ENCODE data around the gene SPAG5. TPM values are rescaled to one million over a fixed set of nuclear protein-coding genes. Genes with fewer than 3 reads are reported as not detected.

The SPAG5 gene, protein sequence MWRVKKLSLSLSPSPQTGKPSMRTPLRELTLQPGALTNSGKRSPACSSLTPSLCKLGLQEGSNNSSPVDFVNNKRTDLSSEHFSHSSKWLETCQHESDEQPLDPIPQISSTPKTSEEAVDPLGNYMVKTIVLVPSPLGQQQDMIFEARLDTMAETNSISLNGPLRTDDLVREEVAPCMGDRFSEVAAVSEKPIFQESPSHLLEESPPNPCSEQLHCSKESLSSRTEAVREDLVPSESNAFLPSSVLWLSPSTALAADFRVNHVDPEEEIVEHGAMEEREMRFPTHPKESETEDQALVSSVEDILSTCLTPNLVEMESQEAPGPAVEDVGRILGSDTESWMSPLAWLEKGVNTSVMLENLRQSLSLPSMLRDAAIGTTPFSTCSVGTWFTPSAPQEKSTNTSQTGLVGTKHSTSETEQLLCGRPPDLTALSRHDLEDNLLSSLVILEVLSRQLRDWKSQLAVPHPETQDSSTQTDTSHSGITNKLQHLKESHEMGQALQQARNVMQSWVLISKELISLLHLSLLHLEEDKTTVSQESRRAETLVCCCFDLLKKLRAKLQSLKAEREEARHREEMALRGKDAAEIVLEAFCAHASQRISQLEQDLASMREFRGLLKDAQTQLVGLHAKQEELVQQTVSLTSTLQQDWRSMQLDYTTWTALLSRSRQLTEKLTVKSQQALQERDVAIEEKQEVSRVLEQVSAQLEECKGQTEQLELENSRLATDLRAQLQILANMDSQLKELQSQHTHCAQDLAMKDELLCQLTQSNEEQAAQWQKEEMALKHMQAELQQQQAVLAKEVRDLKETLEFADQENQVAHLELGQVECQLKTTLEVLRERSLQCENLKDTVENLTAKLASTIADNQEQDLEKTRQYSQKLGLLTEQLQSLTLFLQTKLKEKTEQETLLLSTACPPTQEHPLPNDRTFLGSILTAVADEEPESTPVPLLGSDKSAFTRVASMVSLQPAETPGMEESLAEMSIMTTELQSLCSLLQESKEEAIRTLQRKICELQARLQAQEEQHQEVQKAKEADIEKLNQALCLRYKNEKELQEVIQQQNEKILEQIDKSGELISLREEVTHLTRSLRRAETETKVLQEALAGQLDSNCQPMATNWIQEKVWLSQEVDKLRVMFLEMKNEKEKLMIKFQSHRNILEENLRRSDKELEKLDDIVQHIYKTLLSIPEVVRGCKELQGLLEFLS
- 84.1 and 90.9 TPM in 2 replicates for total RNA-seq (2014; rRNA removed; shearing (Covaris generic))

DNA sequence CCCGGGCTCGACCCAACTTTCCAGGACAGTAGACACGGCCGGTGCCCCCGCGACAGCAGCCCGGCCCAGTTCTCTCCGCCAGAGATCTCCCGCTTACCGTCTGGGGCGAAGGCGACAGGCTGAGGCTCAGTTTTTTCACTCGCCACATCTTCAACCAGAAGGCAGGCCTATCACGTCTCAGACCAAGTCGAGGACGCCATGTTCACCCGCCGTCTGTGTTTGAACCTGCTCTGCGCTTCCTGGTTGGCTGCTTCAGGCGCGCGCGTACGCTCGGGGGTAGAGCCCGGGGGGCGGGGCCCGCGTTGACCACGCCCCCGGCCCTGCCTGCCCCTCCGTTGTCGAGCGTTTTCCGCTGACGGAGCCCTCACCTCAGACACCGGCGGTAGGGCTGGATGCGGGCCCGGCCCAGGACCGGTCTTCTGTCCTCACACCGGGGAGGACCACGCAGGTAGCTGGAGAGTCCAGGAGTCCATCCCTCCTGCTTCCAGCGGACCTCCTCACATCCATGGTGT, at the start of gene SPAG5:
TSS of gene SPAG5 (minus strand) at position 227 of the 512 bp plus-strand sequence. CDS start at position 148, 79 bp downstream.
- DNase-seq (ENCODE audit: low read depth) = peak; percentile 88

DNA sequence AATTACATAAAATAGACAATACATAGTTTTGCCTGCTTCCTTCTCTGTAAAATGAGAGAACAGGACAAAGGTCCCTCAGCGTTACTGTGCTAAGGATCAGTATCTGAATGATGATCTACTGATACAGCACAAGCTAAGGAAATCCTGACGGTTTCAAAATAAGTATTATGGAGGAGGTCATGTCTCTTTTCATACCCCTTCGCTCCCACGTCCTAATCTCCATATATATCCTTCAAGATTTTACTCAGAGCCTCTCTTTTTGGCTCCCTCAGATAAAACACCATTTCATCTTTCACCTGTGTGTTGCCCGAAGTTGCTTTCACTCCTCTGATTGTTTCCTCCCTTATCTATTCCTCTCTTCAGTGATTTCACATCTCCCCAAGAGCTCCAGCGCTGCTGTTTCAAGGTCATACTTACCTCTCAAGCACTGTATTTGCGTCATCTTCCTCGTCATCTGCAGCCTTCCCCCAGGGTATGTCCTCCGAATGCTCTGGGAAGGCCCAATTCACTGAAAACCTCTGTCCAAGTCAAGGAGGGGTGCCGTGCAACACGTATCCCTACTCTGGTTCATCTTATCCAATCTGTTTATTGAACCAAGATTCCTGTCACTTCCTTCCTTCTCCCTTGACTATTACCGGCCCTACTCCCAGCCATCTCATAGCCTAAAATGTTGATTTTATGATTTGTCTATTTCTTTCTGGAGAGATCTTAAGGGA, 47.4 kb upstream of the SPAG5 start:
- DNase-seq (ENCODE audit: low read depth) = no peak

DNA sequence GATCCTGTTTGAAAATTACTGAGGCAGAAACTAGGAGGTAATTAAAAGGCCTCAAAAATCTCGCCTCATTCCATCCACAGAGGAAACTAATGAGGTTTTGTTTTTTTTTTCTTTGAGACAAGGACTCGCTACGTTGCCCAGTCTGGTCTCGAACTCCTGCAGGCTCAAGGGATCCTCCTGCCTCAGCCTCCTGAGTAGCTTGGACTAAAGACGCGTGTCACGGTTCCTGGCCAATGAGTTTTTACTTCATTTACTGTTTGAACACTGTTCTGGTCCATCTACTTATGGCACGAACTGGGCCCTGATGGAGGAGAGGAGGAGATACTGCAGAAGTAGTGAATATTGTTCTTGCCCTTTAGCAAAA, 46.7 kb upstream of the SPAG5 start:
- no peak for DNase-seq (ENCODE audit: low read depth)

DNA sequence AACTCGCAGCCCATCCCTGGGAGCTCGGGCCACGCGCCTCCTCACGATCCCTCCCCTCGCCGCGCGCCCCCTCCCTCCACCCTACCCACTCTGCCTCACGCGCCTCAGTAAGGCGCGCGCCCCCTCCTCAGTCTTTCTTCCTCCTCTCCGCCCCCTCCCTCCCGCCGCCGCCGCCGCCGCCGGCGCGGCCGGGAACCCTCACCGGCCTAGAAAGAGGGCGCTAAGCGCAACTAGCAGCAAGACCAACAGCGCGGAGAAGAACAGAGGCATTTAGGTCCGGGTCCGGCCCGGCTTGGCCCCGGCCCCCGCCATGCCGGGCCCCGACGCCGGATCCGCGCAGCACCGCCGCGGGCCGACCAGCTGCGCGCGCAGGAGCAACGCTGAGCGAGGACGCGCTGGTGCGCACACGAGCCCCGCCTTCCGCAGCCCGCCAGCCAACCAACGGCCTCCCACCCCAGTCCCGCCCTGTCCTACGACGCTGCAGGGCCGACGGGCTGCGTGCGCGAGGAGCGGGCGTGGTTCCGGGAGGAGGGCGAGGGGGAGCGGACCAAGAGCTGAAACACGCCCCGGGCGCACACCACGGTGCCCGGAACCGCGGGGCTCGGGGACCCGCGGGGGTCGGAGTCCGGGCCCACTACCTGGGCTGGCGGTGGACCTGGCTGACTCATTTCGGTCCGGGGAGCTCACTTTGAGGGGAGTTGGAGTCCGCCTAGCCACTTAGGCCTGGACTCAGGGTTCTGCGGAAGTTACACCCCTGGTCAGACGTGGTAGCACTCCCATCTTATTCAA, 46.2 kb upstream of the SPAG5 start, which contains the start of gene BLTP2:
TSS of gene BLTP2 (minus strand) at position 372 of the 789 bp plus-strand sequence. CDS start at position 270, 102 bp downstream.
- DNase-seq (ENCODE audit: low read depth) = peak; percentile 91

DNA sequence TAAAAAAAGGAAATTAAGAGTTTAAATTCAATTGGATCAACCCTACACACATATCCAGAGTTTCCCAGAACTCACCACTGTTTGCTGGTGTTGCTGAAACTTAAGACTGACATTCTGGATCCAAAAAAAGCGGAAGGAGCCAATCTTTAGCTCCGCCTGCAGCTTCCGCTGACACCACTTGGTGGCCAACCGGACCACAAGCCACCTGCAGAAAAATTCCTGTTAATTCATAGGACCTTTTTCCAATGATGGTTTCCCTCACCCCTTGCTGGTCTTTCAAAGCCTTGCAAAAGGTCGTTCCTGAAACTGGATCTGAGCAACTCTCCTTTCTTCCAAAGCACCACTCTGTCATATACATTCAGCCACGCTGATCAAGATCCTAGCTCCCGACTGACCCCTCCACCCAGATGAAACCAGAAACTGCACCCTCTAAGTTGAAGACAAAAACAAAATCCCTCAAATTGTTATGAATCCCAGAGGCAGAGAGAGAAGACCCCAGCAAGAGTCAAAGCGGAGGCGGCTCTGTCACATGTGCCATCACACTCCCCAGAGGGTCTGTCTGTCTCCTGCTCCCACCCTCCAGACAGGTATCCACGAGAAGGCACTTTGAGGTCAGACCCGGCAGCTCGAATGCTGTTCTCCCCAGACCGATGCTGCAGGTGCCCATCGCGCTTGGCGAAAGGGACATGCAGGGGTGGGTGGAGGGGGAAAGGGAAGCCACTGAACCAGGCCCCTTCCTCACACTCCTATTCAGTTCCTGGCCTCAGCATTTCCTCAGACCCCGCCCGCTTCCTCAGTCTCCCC, 45.4 kb upstream of the SPAG5 start:
- DNase-seq (ENCODE audit: low read depth) = peak; percentile 63

DNA sequence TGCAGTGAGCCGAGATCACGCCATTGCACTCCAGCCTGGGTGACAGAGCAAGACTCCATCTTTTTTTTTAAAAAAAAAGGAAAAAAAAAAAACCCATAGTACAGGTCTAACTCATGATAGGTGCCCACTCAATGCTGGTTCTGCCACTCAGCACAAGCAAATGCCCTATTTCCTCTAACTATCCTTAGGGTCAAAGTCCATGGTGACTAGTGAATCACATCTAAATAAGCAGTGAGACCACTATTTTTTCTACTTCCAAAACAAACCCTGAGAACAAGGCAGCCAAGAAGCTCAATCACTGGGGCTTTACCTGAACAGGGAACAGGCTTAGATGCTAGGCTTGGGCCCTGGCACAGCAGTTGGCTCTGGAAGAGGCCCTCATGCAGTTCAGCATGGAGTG, 42.8 kb upstream of the SPAG5 start:
- no peak for DNase-seq (ENCODE audit: low read depth)

DNA sequence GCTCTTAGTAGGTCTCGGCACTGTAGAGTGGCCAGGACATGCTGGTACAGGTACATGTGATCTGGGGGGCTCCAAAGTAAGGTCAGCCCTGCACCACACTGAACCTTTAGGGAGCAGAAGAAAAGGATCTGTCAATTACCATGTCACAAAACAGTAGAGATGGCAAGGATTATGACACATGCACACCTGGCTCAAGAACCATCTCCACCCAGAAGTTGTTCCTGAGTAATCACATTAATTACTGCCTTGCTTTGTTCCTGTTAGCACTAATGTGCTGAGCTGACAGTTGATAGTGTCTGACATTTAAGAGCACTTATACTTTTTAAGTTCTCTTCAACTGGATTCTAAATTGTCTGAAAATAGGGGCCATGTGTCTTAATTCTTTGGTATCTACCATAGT, 36.7 kb upstream of the SPAG5 start:
- no peak for DNase-seq (ENCODE audit: low read depth)

DNA sequence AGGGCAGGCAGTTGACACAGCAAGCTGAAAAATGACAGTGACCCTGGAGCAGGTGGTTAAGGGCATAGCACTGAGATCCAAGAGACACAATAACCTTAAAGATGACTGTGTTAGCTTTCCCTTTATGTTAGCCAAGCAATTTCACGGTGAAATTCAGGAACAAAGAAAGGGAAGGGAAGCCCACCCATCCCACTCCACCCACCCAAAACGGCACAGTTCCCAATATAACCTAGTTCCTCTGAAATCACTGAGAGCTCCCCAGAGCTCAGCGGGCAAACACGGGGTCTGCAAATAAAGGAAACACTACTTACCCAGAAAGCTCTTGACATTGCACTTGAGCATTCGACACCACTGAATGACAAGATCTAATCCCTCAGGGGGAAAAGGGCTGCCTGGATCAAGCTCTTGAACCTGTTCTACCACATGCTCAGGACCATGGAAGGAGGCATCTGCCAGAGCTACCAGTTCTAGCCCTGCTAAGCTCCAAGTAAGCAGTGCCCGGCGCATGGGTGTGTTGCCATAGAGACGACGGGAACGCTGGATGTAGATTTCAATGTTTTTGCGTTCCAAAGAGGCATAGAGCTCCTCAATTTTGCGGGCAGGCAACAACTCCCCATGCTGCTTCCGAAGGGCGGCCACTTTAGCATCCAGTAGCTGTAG, 35.5 kb upstream of the SPAG5 start:
- DNase-seq (ENCODE audit: low read depth) = no peak

DNA sequence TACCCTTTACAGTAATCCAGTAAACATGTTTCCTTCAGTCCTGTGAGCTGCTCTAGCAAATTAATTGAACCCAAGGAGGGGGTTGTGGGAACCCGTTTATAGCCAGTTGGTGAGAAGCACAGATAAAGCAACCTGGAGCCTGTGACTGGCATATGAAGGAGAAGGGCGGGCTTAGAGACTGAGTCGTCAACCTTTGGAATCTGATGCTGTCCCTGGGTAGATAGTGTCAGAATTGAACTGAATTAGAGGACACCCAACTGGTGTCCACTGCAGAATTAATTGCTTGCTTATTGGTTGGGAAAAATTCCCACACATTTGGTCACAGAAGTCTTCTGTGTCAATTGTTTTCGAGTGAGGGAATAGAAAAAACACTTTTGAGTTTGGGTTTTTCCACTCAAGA, 28.0 kb upstream of the SPAG5 start:
- DNase-seq (ENCODE audit: low read depth) = no peak

DNA sequence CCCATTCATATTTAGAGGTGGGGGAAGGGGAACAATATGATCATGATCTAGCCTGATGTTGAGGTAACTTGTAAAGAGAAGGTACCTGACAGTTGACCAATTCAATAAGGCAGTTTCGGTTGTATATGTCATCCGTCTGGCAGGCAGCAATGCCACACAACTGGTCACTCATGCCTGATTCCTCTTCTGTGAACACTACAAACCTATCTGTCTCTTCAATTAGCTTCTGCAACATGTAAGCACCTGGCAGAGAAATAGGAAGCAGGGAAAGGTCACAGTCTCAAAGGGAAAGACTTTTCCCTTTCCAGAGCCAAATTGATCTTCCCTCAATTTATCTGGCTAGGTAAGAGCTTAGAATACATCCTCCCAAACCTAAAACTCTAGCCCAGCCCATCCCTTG, 25.3 kb upstream of the SPAG5 start:
- DNase-seq (ENCODE audit: low read depth) = no peak

DNA sequence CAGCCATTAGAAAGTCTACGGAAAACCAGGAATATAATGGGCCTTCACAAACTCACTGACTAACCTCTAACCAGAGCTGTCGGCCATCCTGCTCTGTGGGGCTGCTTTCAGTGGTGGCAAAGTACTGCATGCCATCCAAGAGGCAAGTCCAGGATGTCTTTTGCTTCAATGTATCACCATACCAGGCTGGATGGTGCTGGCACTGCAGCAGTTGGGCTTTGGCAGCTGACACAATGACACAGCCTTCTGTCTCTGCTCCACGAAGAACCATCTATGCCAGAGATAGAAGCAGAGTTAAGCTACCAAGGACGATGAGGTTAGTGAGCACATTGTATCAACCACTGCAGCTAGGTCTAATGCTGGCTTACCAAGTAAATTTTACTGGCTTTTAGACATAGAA, 24.9 kb upstream of the SPAG5 start:
- no peak for DNase-seq (ENCODE audit: low read depth)

DNA sequence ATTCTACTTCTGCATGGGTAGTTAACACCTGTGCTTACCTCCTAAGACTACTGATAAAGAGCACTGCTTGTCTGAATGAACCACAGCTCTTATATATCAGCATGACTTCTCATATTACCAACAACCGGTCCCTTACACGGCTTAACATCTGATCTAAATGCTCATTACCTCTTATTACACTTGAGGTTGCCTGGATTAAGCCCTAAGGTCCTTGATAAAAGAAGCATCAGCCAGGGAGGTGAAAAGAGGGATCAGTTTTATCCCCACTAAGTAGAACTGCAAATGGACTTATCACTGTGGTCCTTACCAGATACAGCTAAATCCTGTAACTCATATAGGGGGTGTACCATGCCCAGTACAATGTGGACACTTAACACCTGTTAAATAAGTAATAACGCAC, 23.4 kb upstream of the SPAG5 start:
- DNase-seq (ENCODE audit: low read depth) = no peak

DNA sequence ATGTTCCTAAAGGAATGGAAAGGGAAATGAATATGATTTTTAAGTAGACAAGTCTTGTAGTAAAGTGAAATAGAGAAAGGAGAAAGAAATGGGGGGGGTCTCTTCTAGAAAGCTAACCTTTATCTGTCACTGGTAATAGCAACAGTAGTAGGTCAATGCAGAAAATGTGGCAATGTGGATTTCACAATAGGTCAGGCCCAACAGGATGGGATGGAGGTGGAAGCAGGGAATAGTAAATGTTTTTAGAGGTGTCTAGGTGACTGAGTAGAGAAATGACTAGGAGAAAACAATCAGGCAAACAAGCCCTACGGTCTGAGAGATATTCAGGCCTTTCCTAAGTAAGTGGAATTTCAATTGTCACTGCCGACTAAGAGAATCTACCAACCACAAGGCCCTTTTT, 21.2 kb upstream of the SPAG5 start:
- no peak for DNase-seq (ENCODE audit: low read depth)

DNA sequence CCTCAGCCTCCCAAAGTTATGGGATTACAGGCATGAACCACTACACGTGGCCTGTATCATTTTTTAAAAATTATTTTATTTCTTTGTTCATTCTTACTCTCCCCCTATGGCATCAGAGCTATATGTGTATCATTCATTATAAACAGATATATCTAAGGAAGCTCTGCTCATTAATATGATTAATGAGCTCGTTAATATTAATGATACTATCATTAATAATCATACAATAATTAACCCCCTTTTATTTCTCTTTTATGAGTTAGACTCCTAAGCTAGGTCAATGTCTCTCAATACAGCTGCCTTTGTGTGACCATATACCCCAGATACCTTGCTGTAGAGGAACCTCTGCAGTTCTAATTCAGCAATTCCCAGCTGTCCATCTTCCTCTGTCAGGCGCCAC, 19.6 kb upstream of the SPAG5 start:
- no peak for DNase-seq (ENCODE audit: low read depth)

DNA sequence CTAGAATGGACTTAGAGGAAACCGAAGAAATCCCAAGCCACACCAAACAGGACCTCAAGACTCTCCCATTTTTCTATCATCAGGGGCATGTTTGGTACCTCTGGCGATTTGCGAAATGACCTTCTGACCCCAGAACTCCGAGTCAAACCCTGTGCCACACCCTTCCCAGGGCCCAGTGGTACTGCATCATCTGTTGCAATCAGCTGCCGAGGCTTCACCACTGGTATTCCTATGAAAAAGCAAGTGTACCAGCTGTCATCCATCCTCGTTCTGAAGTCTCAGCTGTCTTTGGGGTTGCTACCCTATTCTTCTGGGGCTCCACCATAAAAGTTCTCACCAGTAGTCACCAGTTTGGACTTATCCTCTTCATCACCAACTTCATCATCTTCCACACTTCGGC, 17.5 kb upstream of the SPAG5 start:
- DNase-seq (ENCODE audit: low read depth) = no peak

DNA sequence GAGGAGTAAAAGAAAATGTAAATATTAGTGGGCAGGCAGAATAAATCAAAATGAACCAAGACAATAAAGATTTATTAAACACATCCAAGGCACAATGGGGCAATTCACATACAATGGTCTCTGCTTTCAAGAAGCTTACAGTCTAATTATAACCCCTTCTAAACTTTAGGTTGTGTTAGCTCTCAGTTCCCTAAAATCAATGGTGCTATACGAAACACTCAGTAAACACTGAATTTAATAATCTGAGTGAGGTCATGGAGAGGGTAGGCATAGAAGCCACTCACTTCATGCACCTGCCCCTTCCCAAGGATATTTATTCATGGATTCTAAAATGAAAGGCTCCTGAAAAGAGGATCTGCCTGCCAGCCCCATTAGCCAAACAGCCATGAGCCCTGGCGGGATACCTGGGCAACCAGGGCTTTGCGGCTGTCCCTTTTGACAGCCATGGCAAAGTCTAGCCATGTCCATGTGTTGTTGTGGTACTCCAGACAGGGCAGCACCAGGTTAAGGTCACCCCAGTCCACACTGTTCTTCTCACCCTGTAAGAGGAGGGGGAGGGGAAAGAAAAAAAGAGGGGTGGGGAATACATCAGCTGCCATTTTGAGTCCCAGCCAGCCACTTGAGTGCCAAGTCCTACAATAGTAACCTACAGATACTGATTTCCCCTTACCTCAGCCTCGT, 16.6 kb upstream of the SPAG5 start:
- DNase-seq (ENCODE audit: low read depth) = no peak

DNA sequence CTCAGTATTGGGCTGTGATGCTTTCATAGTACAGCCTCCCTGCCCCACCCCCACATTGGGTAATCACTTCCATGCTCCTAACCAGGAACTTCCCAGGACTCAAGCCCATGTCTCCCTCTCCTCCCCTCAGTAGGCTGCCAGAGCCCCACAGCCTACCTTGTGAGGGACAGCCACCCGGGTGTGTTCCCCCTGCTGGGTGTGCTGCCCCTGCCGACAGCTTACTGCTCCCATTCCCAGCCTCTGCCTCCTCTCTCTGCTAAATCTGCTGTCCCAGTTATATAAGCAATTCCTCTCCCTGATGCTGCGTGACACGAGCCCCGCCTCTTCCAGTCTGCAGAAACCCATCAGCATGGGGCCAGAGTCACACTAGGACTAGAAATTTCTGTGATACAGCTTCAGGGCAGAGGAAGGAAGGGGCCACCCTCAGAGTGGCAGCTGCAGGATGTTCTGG, 15.1 kb upstream of the SPAG5 start, which contains the start of gene RSKR:
TSS of gene RSKR (minus strand) at position 255 of the 451 bp plus-strand sequence. CDS start at position 231, 24 bp downstream.
- DNase-seq (ENCODE audit: low read depth) = no peak
